A673 (cell line): ENCODE measurements around the gene FCMR. TPM values are rescaled to one million over a fixed set of nuclear protein-coding genes. Genes with fewer than 3 reads are reported as not detected.

Experiments
- BruUV-seq: library from RNA; stranded (reverse); fragments of 400-500 nt; replicated peaks from 2 replicates; lab custom pipeline; 2021; lab: Mats Ljungman, UMichigan
- CTCF ChIA-PET: fragments of 300-600 bp; sonication (Branson Sonifier 250); formaldehyde crosslinking; loops from one replicate; lab custom pipeline; 2022; ENCODE audit warnings: antibody characterized with exemption; lab: Charles Lee
- POLR2A ChIA-PET: fragments of 300-600 bp; sonication (Branson Sonifier 250); formaldehyde crosslinking; loops from one replicate; lab custom pipeline; 2022; ENCODE audit warnings: antibody characterized with exemption; ENCODE audit not compliant: low non-redundant PET; lab: Charles Lee
- DNase-seq: peaks from one replicate; pipeline ENCODE4 v3.0.0-alpha.2; 2015; ENCODE audit warnings: low spot score
- H3K27ac ChIP-seq: fragments of 200-600 bp; sonication (generic); 2 replicates; pipeline ENCODE4 v1.5.1; 2016; ENCODE audit warnings: mixed run types, low read depth, mild to moderate bottlenecking, mixed read lengths, antibody characterized with exemption, low read length; ENCODE audit not compliant: poor library complexity, severe bottlenecking
- H3K27me3 ChIP-seq: fragments of 200-600 bp; sonication (generic); replicated peaks from 2 replicates; pipeline ENCODE4 v1.6.1; 2017; ENCODE audit warnings: mixed run types, low read depth, mild to moderate bottlenecking, mixed read lengths, antibody characterized with exemption, low read length; ENCODE audit not compliant: insufficient read depth, poor library complexity
- H3K36me3 ChIP-seq: fragments of 200-600 bp; sonication (generic); 2 replicates; pipeline ENCODE4 v1.6.1; 2016; ENCODE audit warnings: mixed run types, mild to moderate bottlenecking, mixed read lengths, antibody characterized with exemption, low read length; ENCODE audit not compliant: insufficient read depth, poor library complexity, severe bottlenecking
- H3K4me1 ChIP-seq: fragments of 200-600 bp; sonication (generic); 2 replicates; pipeline ENCODE4 v1.6.1; 2017; ENCODE audit warnings: mixed run types, mild to moderate bottlenecking, mixed read lengths, antibody characterized with exemption, low read length; ENCODE audit not compliant: insufficient read depth, poor library complexity, severe bottlenecking
- H3K4me3 ChIP-seq: fragments of 200-600 bp; sonication (generic); 2 replicates; pipeline ENCODE4 v1.5.1; 2016; ENCODE audit warnings: low read depth, mixed run types, mild to moderate bottlenecking, mixed read lengths, low read length; ENCODE audit not compliant: poor library complexity, severe bottlenecking
- H3K9me3 ChIP-seq: fragments of 200-600 bp; sonication (generic); 2 replicates; pipeline ENCODE4 v1.6.1; 2016; ENCODE audit warnings: mixed run types, low read depth, mild to moderate bottlenecking, mixed read lengths, antibody characterized with exemption, low read length; ENCODE audit not compliant: poor library complexity, severe bottlenecking
- EZH2 ChIP-seq: fragments of 200-600 bp; sonication (generic); IDR thresholded peaks from 2 replicates; pipeline ENCODE4 v1.6.1; 2017; ENCODE audit warnings: borderline replicate concordance, low read depth, mild to moderate bottlenecking, mixed read lengths, antibody characterized with exemption, low read length; ENCODE audit not compliant: poor library complexity, severe bottlenecking
- intact Hi-C: fragments of 100-400 bp; cut with micrococcal nuclease; formaldehyde crosslinking; loops from one replicate; pipeline ENCODE4 v1.10.0; 2022; ENCODE audit not compliant: unreplicated experiment
- total RNA-seq: library from RNA; stranded (reverse); gene quantifications from 2 replicates; pipeline ENCODE4 v1.2.3, GENCODE V29; 2021
- TF ChIP-seq, protein P1 (sequence below): fragments of 300-800, 200-600 bp; sonication (generic); conservative IDR thresholded peaks from 2 replicates; pipeline ENCODE4 v1.5.1; 2017; ENCODE audit warnings: low read depth, mild to moderate bottlenecking, antibody characterized with exemption, low read length, moderate library complexity, mixed read lengths

FCMR gene
- total RNA-seq, 1 experiment from 2014 or later = not detected

GRCh38 chr1:206899717-206900116 lies 22.0 kb downstream of the FCMR start:
- no peaks in the 10 kb centered on the region for H3K9me3 ChIP-seq
- intact Hi-C loops = no loop called here
- BruUV-seq = no TSS peak
- no peaks in the 10 kb centered on the region for H3K4me1 ChIP-seq
- CTCF ChIA-PET = interaction anchor here (1.0 kb wide), 1 partner anchor 12 kb away, joined by 3 read pairs; no protein-coding TSS in a partner anchor
- no peak for DNase-seq
- no peak overlapping the region for H3K4me3 ChIP-seq
- TF ChIP-seq, protein P1, sequence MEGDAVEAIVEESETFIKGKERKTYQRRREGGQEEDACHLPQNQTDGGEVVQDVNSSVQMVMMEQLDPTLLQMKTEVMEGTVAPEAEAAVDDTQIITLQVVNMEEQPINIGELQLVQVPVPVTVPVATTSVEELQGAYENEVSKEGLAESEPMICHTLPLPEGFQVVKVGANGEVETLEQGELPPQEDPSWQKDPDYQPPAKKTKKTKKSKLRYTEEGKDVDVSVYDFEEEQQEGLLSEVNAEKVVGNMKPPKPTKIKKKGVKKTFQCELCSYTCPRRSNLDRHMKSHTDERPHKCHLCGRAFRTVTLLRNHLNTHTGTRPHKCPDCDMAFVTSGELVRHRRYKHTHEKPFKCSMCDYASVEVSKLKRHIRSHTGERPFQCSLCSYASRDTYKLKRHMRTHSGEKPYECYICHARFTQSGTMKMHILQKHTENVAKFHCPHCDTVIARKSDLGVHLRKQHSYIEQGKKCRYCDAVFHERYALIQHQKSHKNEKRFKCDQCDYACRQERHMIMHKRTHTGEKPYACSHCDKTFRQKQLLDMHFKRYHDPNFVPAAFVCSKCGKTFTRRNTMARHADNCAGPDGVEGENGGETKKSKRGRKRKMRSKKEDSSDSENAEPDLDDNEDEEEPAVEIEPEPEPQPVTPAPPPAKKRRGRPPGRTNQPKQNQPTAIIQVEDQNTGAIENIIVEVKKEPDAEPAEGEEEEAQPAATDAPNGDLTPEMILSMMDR = no peak
- no peak for TF ChIP-seq EZH2
- no peaks in the 10 kb centered on the region for H3K27me3 ChIP-seq
- no peaks in the 10 kb centered on the region for H3K36me3 ChIP-seq
- H3K27ac ChIP-seq = no peak overlapping the region
- POLR2A ChIA-PET = no interaction called here

DNA sequence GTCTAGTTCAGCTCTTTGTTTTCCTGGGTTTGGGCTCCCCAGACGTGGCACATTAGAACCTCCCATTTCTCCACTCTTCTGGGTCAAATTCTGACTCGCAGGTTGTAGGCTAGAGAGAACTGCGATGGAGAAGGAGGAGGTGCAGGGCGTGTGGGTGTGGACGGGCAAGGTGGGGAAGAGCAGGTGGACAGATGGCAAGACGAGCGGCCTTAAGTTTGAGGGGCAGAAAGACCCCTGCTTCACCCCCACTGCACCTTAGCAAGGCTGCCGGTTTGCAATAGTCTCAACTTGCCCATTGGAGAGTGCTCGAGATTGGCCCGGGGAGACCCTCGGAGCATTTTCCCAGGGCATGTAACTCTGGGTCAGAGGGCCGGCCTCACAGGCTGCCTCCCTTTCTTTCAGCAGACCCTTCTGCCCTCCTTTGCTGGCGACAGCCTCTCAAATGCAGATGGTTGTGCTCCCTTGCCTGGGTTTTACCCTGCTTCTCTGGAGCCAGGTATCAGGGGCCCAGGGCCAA lies 22.8 kb downstream of the FCMR start:
- no peak overlapping the region for H3K4me3 ChIP-seq
- POLR2A ChIA-PET = no interaction called here
- no peak for DNase-seq
- intact Hi-C loops = no loop called here
- no peak overlapping the region for H3K27ac ChIP-seq
- no peaks in the 10 kb centered on the region for H3K9me3 ChIP-seq
- no peaks in the 10 kb centered on the region for H3K4me1 ChIP-seq
- CTCF ChIA-PET = no interaction called here
- no TSS peak for BruUV-seq
- H3K27me3 ChIP-seq = no peaks in the 10 kb centered on the region
- no peaks in the 10 kb centered on the region for H3K36me3 ChIP-seq
- TF ChIP-seq, protein P1 = no peak
- TF ChIP-seq EZH2 = no peak

DNA sequence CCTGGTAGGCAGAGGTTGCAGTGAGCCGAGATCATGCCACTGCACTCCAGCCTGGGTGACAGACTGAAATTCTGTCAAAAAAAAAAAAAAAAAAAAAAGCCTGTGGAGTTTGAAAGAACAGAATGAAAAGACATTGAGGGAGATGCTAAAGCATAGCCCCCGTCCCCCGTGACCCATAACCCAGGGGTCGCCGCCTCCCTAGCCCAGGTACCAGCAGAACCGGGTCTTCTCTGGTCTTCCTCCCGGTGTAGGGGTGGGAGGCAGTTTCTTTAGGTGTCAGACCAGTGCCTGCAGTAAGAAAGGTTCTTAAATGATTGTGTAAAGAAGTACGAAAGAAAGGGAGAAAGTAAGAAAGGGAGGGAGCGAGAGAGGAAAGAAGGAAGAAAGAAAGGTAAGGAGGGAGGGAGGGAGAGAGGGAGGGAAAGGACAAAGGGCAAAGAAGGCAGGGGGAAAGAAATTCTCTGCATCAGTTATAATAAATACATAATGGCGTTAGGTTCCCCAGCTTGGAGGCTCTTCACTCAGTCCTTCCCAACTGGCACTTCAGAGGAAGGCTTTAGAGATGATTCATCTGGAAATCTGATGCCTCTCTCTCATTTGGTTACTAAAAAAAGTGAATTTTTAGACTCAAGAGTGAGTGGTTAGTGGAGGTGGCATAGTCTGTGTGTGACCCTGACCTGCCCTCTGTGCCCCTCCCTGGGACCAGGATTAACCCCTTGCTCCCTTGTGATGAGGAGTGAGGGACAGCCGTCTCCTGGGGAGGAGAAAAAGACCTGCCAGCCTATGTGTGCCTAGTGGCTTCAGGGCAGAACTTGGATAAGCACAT lies 23.4 kb downstream of the FCMR start:
- Histone ChIP-seq H3K27ac (no peak overlapping the region), H3K36me3 (no peaks in the 10 kb centered on the region), H3K27me3 (no peaks in the 10 kb centered on the region), H3K9me3 (no peaks in the 10 kb centered on the region), H3K4me3 (no peak overlapping the region), H3K4me1 (no peaks in the 10 kb centered on the region)
- TF ChIP-seq EZH2 = no peak
- TF ChIP-seq, protein P1 = no peak
- DNase-seq = no peak
- no TSS peak for BruUV-seq
- intact Hi-C loops = no loop called here
- ChIA-PET POLR2A (no interaction called here), CTCF (no interaction called here)
